KMS-11 (cell line): ENCODE data around the gene CNNM2.
"Not testable (repeated sequence)": the region's sequence is repeated elsewhere in the genome, so short reads cannot be mapped to it uniquely, and the experiment has no call there.

Experiments used
- H2AFZ ChIP-seq: fragments of 200-600 bp; sonication (generic); 2 replicates; pipeline ENCODE4 v1.6.1; 2016; ENCODE audit warnings: antibody characterized with exemption, mixed run types, low read depth
- H3K27ac ChIP-seq: fragments of 200-600 bp; sonication (generic); 2 replicates; pipeline ENCODE4 v1.6.1; 2016; ENCODE audit warnings: mild to moderate bottlenecking, mixed run types
- H3K27me3 ChIP-seq: fragments of 200-600 bp; sonication (generic); 2 replicates; pipeline ENCODE4 v1.6.1; 2017; ENCODE audit warnings: mild to moderate bottlenecking, low read depth, mixed run types, moderate library complexity; ENCODE audit not compliant: insufficient read depth
- H3K36me3 ChIP-seq: fragments of 200-600 bp; sonication (generic); 2 replicates; pipeline ENCODE4 v1.6.1; 2017; ENCODE audit warnings: mild to moderate bottlenecking, mixed run types; ENCODE audit not compliant: insufficient read depth
- H3K4me1 ChIP-seq: fragments of 200-600 bp; sonication (generic); 2 replicates; pipeline ENCODE4 v1.6.1; 2016; ENCODE audit warnings: mild to moderate bottlenecking, low read depth, mixed run types; ENCODE audit not compliant: poor library complexity, severe bottlenecking
- H3K4me2 ChIP-seq: fragments of 200-600 bp; sonication (generic); 2 replicates; pipeline ENCODE4 v1.7.0; 2016; ENCODE audit warnings: mild to moderate bottlenecking, mixed run types
- H3K4me3 ChIP-seq: fragments of 200-600 bp; sonication (generic); IDR thresholded peaks from 2 replicates; pipeline ENCODE4 v1.6.1; 2017; ENCODE audit warnings: low read depth, low read length, mixed read lengths; ENCODE audit not compliant: insufficient read depth
- H3K79me2 ChIP-seq: fragments of 200-600 bp; sonication (generic); 2 replicates; pipeline ENCODE4 v1.6.1; 2016; ENCODE audit warnings: low read depth, mixed run types; ENCODE audit not compliant: insufficient read depth
- H3K9ac ChIP-seq: fragments of 200-600 bp; sonication (generic); 2 replicates; pipeline ENCODE4 v1.6.1; 2016; ENCODE audit warnings: mild to moderate bottlenecking, mixed run types
- H4K20me1 ChIP-seq: fragments of 200-600 bp; sonication (generic); 2 replicates; pipeline ENCODE4 v1.6.1; 2016; ENCODE audit warnings: mild to moderate bottlenecking, mixed run types; ENCODE audit not compliant: insufficient read depth
- CTCF ChIP-seq: fragments of 200-600 bp; sonication (generic); conservative IDR thresholded peaks from 2 replicates; pipeline ENCODE4 v1.6.1; 2017; ENCODE audit warnings: low read depth, mild to moderate bottlenecking, antibody characterized with exemption, low read length, moderate library complexity, mixed read lengths

Gene CNNM2

GRCh38 chr10:102994531-102995295 is 76.6 kb downstream of the CNNM2 start:
- no peaks in the 10 kb centered on the region for H3K27me3 ChIP-seq
- no peaks in the 10 kb centered on the region for H3K36me3 ChIP-seq
- H3K4me2 ChIP-seq = no peak overlapping the region
- no peak overlapping the region for H3K27ac ChIP-seq
- no peak overlapping the region for H2AFZ ChIP-seq
- no peaks in the 10 kb centered on the region for H3K79me2 ChIP-seq
- TF ChIP-seq CTCF = no peak
- H3K9ac ChIP-seq = no peak overlapping the region
- no peak overlapping the region for H3K4me3 ChIP-seq
- no peaks in the 10 kb centered on the region for H4K20me1 ChIP-seq
- H3K4me1 ChIP-seq = no peaks in the 10 kb centered on the region

- TF ChIP-seq CTCF = no peak
- Histone ChIP-seq H3K4me1 (no peaks in the 10 kb centered on the region), H3K27ac (no peak overlapping the region), H2AFZ (no peak overlapping the region), H3K4me2 (no peak overlapping the region), H3K79me2 (no peaks in the 10 kb centered on the region), H3K9ac (no peak overlapping the region), H3K27me3 (no peaks in the 10 kb centered on the region), H3K4me3 (no peak overlapping the region), H4K20me1 (no peaks in the 10 kb centered on the region), H3K36me3 (no peaks in the 10 kb centered on the region)
These were observed 78.8 kb downstream of the CNNM2 start for GRCh38 chr10:102996876-102997275.

GRCh38 chr10:102997998-102998397 is 79.9 kb downstream of the CNNM2 start:
- TF ChIP-seq CTCF = no peak
- Histone ChIP-seq H2AFZ (no peak overlapping the region), H3K4me1 (no peaks in the 10 kb centered on the region), H4K20me1 (no peaks in the 10 kb centered on the region), H3K4me3 (no peak overlapping the region), H3K27ac (no peak overlapping the region), H3K4me2 (no peak overlapping the region), H3K36me3 (no peaks in the 10 kb centered on the region), H3K79me2 (no peaks in the 10 kb centered on the region), H3K9ac (no peak overlapping the region), H3K27me3 (no peaks in the 10 kb centered on the region)

GRCh38 chr10:102998399-102998907 is 80.4 kb downstream of the CNNM2 start:
- no peak overlapping the region for H3K9ac ChIP-seq
- no peak overlapping the region for H3K4me2 ChIP-seq
- H3K79me2 ChIP-seq = no peaks in the 10 kb centered on the region
- no peaks in the 10 kb centered on the region for H3K36me3 ChIP-seq
- H3K27me3 ChIP-seq = no peaks in the 10 kb centered on the region
- H2AFZ ChIP-seq = no peak overlapping the region
- no peak overlapping the region for H3K4me3 ChIP-seq
- no peak for TF ChIP-seq CTCF
- no peak overlapping the region for H3K27ac ChIP-seq
- no peaks in the 10 kb centered on the region for H4K20me1 ChIP-seq
- H3K4me1 ChIP-seq = no peaks in the 10 kb centered on the region

- not testable (repeated sequence) for H3K27me3 ChIP-seq
These were observed 82.0 kb downstream of the CNNM2 start for GRCh38 chr10:103000050-103000449.

More at GRCh38 chr10:103000050-103000449, 82.0 kb downstream of the CNNM2 start:
- H3K4me2 ChIP-seq, H3K36me3 ChIP-seq, H3K79me2 ChIP-seq, H3K4me1 ChIP-seq, H3K9ac ChIP-seq, H2AFZ ChIP-seq, H4K20me1 ChIP-seq, H3K27ac ChIP-seq, H3K4me3 ChIP-seq: not testable (repeated sequence)
